ENCODE measurements around the gene SNAP29.

DNA sequence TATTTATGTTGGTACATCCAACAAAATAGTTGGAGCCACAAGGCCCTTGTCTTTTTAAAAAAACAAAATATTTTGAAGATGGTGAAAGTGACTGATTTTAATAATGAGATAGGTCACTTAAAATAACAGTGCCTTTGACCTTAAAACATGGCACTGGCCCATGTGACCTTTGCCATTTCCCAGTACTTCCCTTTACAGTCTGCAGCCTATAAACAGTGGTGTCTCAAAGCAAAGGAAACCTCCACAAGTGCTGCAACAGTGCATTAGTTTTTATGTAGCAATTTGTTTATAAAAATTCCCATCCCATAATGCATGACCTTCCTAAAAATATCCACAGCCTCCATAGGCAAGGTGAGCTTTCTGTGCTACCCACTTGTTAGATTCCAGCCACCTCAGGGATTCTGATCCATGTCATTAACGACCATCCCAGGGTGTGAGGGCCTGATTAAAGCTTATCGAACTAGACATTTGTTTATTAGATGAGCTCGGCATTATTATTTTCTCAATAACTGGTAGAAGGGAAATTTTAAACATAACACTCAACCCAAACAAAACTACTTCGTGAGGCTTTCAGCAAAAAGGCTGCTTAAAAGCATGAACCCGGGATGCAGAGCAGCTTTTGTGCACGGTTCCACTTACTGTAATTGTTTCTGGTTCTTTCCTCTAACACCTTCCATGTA lies 30.4 kb downstream of the SNAP29 start:
- TF ChIP-seq, protein P1, sequence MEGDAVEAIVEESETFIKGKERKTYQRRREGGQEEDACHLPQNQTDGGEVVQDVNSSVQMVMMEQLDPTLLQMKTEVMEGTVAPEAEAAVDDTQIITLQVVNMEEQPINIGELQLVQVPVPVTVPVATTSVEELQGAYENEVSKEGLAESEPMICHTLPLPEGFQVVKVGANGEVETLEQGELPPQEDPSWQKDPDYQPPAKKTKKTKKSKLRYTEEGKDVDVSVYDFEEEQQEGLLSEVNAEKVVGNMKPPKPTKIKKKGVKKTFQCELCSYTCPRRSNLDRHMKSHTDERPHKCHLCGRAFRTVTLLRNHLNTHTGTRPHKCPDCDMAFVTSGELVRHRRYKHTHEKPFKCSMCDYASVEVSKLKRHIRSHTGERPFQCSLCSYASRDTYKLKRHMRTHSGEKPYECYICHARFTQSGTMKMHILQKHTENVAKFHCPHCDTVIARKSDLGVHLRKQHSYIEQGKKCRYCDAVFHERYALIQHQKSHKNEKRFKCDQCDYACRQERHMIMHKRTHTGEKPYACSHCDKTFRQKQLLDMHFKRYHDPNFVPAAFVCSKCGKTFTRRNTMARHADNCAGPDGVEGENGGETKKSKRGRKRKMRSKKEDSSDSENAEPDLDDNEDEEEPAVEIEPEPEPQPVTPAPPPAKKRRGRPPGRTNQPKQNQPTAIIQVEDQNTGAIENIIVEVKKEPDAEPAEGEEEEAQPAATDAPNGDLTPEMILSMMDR (IDR thresholded peaks at IDR 0.05; ENCODE audit: low read length) = no peak
- TF ChIP-seq EZH2phosphoT487 (IDR thresholded peaks at IDR 0.05; ENCODE audit: low read length) = no peak

Measured in MM.1S (cell line).